Neuronal stem cell (in vitro differentiated cells): ENCODE data around the gene SPECC1L.

ENCODE experiments used
- DNase-seq: peaks from one replicate; pipeline ENCODE4 v3.0.0-alpha.2; 2013; ENCODE audit warnings: low spot score
- H2AFZ ChIP-seq: one replicate; pipeline ENCODE4 v1.6.1; 2013; ENCODE audit warnings: mild to moderate bottlenecking, low read length, inconsistent platforms
- H2AK5ac ChIP-seq: 2 replicates; pipeline ENCODE4 v1.6.1; 2013; ENCODE audit warnings: low read depth, mild to moderate bottlenecking, inconsistent platforms, low read length, moderate library complexity, mixed read lengths
- H2BK120ac ChIP-seq: 2 replicates; pipeline ENCODE4 v1.6.1; 2013; ENCODE audit warnings: low read depth, mild to moderate bottlenecking, inconsistent platforms, low read length, moderate library complexity, mixed read lengths
- H2BK12ac ChIP-seq: one replicate; pipeline ENCODE4 v1.6.1; 2013; ENCODE audit warnings: low read length, inconsistent platforms
- H2BK15ac ChIP-seq: 2 replicates; pipeline ENCODE4 v1.6.1; 2013; ENCODE audit warnings: mild to moderate bottlenecking, low read length, inconsistent platforms, mixed read lengths
- H2BK5ac ChIP-seq: one replicate; pipeline ENCODE4 v1.6.1; 2013; ENCODE audit warnings: inconsistent platforms, mild to moderate bottlenecking, low read length, moderate library complexity
- H3K14ac ChIP-seq: one replicate; pipeline ENCODE4 v1.6.1; 2013; ENCODE audit warnings: low read length, inconsistent platforms
- H3K18ac ChIP-seq: 2 replicates; pipeline ENCODE4 v1.6.1; 2013; ENCODE audit warnings: low read length, inconsistent platforms
- H3K23ac ChIP-seq: 2 replicates; pipeline ENCODE4 v1.6.1; 2013; ENCODE audit warnings: low read depth, mild to moderate bottlenecking, mixed read lengths, low read length, inconsistent platforms; ENCODE audit not compliant: poor library complexity
- H3K27ac ChIP-seq: replicated peaks from 3 replicates; pipeline ENCODE4 v1.5.1; 2013; ENCODE audit warnings: low read length, inconsistent platforms
- H3K27me3 ChIP-seq, 3 experiments: 2 replicates each; pipeline ENCODE4 v1.6.1; 2013; ENCODE audit warnings: low read length in 3 of 3, mild to moderate bottlenecking in 2 of 3, inconsistent platforms in 1 of 3, low read depth in 1 of 3, mixed read lengths in 1 of 3, moderate library complexity in 1 of 3; ENCODE audit not compliant: control insufficient read depth in 3 of 3, insufficient read depth in 3 of 3
- H3K36me3 ChIP-seq, 2 donors: replicated peaks in 1 of 2; 2 replicates each; pipeline ENCODE4 v1.6.1; 2013; ENCODE audit warnings: low read length in 2 of 2; ENCODE audit not compliant: control insufficient read depth in 2 of 2, insufficient read depth in 2 of 2
- H3K4ac ChIP-seq: 2 replicates; pipeline ENCODE4 v1.6.1; 2013; ENCODE audit warnings: inconsistent platforms, mild to moderate bottlenecking, low read length, moderate library complexity
- H3K4me1 ChIP-seq, 2 donors: 1 replicate in 1 of 2; 2 replicates in 1 of 2; pipeline ENCODE4 v1.6.1; 2013; ENCODE audit warnings: low read length in 2 of 2, low read depth in 1 of 2; ENCODE audit not compliant: control insufficient read depth in 2 of 2, insufficient read depth in 1 of 2
- H3K4me2 ChIP-seq: one replicate; pipeline ENCODE4 v1.6.1; 2013; ENCODE audit warnings: mild to moderate bottlenecking, low read length, inconsistent platforms; ENCODE audit not compliant: insufficient read depth, poor library complexity, severe bottlenecking
- H3K4me3 ChIP-seq, 2 donors: 2 replicates each; pipeline ENCODE4 v1.5.1; 2013; ENCODE audit warnings: low read length in 2 of 2, mild to moderate bottlenecking in 2 of 2, inconsistent platforms in 1 of 2, moderate library complexity in 1 of 2
- H3K79me1 ChIP-seq: one replicate; pipeline ENCODE4 v1.6.1; 2013; ENCODE audit warnings: low read depth, mild to moderate bottlenecking, inconsistent platforms, low read length, moderate library complexity
- H3K9ac ChIP-seq: one replicate; pipeline ENCODE4 v1.6.1; 2013; ENCODE audit warnings: mild to moderate bottlenecking, low read depth, low read length, inconsistent platforms; ENCODE audit not compliant: poor library complexity
- H3K9me3 ChIP-seq, 2 donors: replicated peaks in 1 of 2; 2 replicates each; pipeline versions ENCODE3 to v1.6.1; 2013; ENCODE audit warnings: low read length in 2 of 2, mild to moderate bottlenecking in 2 of 2, inconsistent platforms in 1 of 2, low read depth in 1 of 2, mixed read lengths in 1 of 2, moderate library complexity in 1 of 2; ENCODE audit not compliant: control insufficient read depth in 2 of 2, insufficient read depth in 1 of 2
- H4K8ac ChIP-seq: one replicate; pipeline ENCODE4 v1.6.1; 2013; ENCODE audit warnings: low read depth, mild to moderate bottlenecking, inconsistent platforms, low read length, moderate library complexity
- H4K91ac ChIP-seq: one replicate; pipeline ENCODE4 v1.6.1; 2013; ENCODE audit warnings: low read length, low read depth, mild to moderate bottlenecking, inconsistent platforms; ENCODE audit not compliant: poor library complexity
- WGBS, 2 donors: extraction: QIAGEN DNeasy Blood & Tissue Kit; methylation state at CpG; one replicate each; pipeline ENCODE4 v1.1.7; 2013; ENCODE audit warnings: missing lambda C conversion rate in 2 of 2, mixed read lengths in 1 of 2; ENCODE audit not compliant: insufficient read length in 2 of 2, insufficient replicate concordance in 1 of 2; ENCODE audit errors: extremely low coverage in 2 of 2; 5-methylcytosine and 5-hydroxymethylcytosine counted together

Gene SPECC1L

GRCh38 chr22:24225951-24226350 lies 44.7 kb upstream of the SPECC1L start:
- Histone ChIP-seq H3K4ac (no peak overlapping the region), H2BK12ac (peak overlapping the region; percentile 58), H2BK15ac (no peak overlapping the region), H2AFZ (no peak overlapping the region), H3K9ac (no peak overlapping the region), H2BK120ac (no peak overlapping the region), H3K4me2 (no peak overlapping the region), H3K79me1 (no peaks in the 10 kb centered on the region), H3K4me3 (no peak overlapping the region), H3K9me3 (peaks cover 2 to 9% of the 10 kb centered on the region in 2 donors), H3K18ac (no peak overlapping the region), H3K14ac (no peak overlapping the region), H3K27me3 (no peaks in the 10 kb centered on the region), H4K91ac (no peak overlapping the region), H3K4me1 (peaks cover 0 to 1% of the 10 kb centered on the region in 2 donors), H3K27ac (no peak overlapping the region), H2BK5ac (no peak overlapping the region), H2AK5ac (peak overlapping the region; percentile 90), H3K36me3 (no peaks in the 10 kb centered on the region), H4K8ac (no peak overlapping the region), H3K23ac (no peak overlapping the region)
- DNase-seq: no peak
- no CpG with 5 or more reads among the region's 14 CpGs for WGBS, 2 donors

GRCh38 chr22:24230911-24231656 lies 39.5 kb upstream of the SPECC1L start:
- no peak for DNase-seq
- H2BK5ac ChIP-seq: no peak overlapping the region
- no peaks in the 10 kb centered on the region for H3K9me3 ChIP-seq
- no peak overlapping the region for H4K91ac ChIP-seq
- no peak overlapping the region for H3K27ac ChIP-seq
- peak overlapping the region; percentile 27 for H2AFZ ChIP-seq
- H2BK12ac ChIP-seq: no peak overlapping the region
- H2BK15ac ChIP-seq: no peak overlapping the region
- no peak overlapping the region for H3K4me3 ChIP-seq
- peak overlapping the region; percentile 69 for H2AK5ac ChIP-seq
- peak overlapping the region; percentile 55 for H4K8ac ChIP-seq
- H3K14ac ChIP-seq: peak overlapping the region; percentile 23
- no peaks in the 10 kb centered on the region for H3K79me1 ChIP-seq
- no peak overlapping the region for H3K4me2 ChIP-seq
- no peaks in the 10 kb centered on the region for H3K36me3 ChIP-seq
- H3K4me1 ChIP-seq: peaks cover 0 to 2% of the 10 kb centered on the region in 2 donors
- no CpG with 5 or more reads among the region's 18 CpGs for WGBS, 2 donors
- H3K4ac ChIP-seq: no peak overlapping the region
- H2BK120ac ChIP-seq: no peak overlapping the region
- H3K27me3 ChIP-seq: no peaks in the 10 kb centered on the region
- peak overlapping the region; percentile 39 for H3K18ac ChIP-seq
- H3K23ac ChIP-seq: no peak overlapping the region
- no peak overlapping the region for H3K9ac ChIP-seq

GRCh38 chr22:24231706-24232105 lies 38.9 kb upstream of the SPECC1L start:
- no peak overlapping the region for H3K4me3 ChIP-seq
- no peaks in the 10 kb centered on the region for H3K9me3 ChIP-seq
- H3K9ac ChIP-seq: no peak overlapping the region
- H2AFZ ChIP-seq: no peak overlapping the region
- H2BK12ac ChIP-seq: no peak overlapping the region
- no peak overlapping the region for H4K91ac ChIP-seq
- H2BK15ac ChIP-seq: no peak overlapping the region
- no peaks in the 10 kb centered on the region for H3K36me3 ChIP-seq
- H3K4me1 ChIP-seq: peaks cover 0 to 2% of the 10 kb centered on the region in 2 donors
- no peak overlapping the region for H2BK120ac ChIP-seq
- DNase-seq: no peak
- H3K14ac ChIP-seq: no peak overlapping the region
- H3K27me3 ChIP-seq: no peaks in the 10 kb centered on the region
- H3K27ac ChIP-seq: no peak overlapping the region
- H3K18ac ChIP-seq: no peak overlapping the region
- H4K8ac ChIP-seq: no peak overlapping the region
- no peak overlapping the region for H2BK5ac ChIP-seq
- no peak overlapping the region for H3K4ac ChIP-seq
- H3K79me1 ChIP-seq: no peaks in the 10 kb centered on the region
- no CpG with 5 or more reads among the region's 9 CpGs for WGBS, 2 donors
- peak overlapping the region; percentile 69 for H2AK5ac ChIP-seq
- no peak overlapping the region for H3K4me2 ChIP-seq
- H3K23ac ChIP-seq: no peak overlapping the region

GRCh38 chr22:24232124-24232523 lies 38.5 kb upstream of the SPECC1L start:
- Histone ChIP-seq H3K18ac (no peak overlapping the region), H2BK12ac (no peak overlapping the region), H3K79me1 (no peaks in the 10 kb centered on the region), H3K4me1 (peaks cover 0 to 2% of the 10 kb centered on the region in 2 donors), H2AFZ (no peak overlapping the region), H4K91ac (no peak overlapping the region), H2BK15ac (no peak overlapping the region), H3K27ac (no peak overlapping the region), H3K4me2 (no peak overlapping the region), H2AK5ac (no peak overlapping the region), H3K14ac (no peak overlapping the region), H3K4ac (no peak overlapping the region), H3K27me3 (no peaks in the 10 kb centered on the region), H3K36me3 (no peaks in the 10 kb centered on the region), H3K9ac (no peak overlapping the region), H3K4me3 (no peak overlapping the region), H3K23ac (no peak overlapping the region), H4K8ac (no peak overlapping the region), H3K9me3 (no peaks in the 10 kb centered on the region), H2BK5ac (peak overlapping the region; percentile 2), H2BK120ac (no peak overlapping the region)
- DNase-seq: no peak
- no CpG with 5 or more reads among the region's 6 CpGs for WGBS, 2 donors
